ENCODE data around the gene ENO2.

ENO2 gene

DNA sequence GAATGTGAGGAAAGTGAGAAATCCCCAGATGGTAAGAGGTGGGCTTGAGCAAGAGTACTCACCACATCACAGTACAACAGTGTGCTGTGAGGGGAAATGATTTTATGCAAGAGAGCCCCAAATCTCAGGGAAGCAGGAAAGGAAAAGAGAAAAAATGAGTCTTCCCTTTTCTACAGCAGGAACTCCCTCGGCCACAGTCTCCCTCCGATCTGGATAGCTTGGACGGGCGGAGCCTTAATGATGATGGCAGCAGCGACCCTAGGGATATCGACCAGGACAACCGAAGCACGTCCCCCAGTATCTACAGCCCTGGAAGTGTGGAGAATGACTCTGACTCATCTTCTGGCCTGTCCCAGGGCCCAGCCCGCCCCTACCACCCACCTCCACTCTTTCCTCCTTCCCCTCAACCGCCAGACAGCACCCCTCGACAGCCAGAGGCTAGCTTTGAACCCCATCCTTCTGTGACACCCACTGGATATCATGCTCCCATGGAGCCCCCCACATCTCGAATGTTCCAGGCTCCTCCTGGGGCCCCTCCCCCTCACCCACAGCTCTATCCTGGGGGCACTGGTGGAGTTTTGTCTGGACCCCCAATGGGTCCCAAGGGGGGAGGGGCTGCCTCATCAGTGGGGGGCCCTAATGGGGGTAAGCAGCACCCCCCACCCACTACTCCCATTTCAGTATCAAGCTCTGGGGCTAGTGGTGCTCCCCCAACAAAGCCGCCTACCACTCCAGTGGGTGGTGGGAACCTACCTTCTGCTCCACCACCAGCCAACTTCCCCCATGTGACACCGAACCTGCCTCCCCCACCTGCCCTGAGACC lies 21.2 kb downstream of the ENO2 start:
- DNase-seq = no peak

- DNase-seq = no peak
These were observed 21.8 kb downstream of the ENO2 start for GRCh38 chr12:6936194-6936635.

GRCh38 chr12:6936636-6937480 lies 22.5 kb downstream of the ENO2 start:
- DNase-seq = peak; percentile 72

GRCh38 chr12:6937481-6938352 lies 23.3 kb downstream of the ENO2 start:
- peak; percentile 95 for DNase-seq

DNA sequence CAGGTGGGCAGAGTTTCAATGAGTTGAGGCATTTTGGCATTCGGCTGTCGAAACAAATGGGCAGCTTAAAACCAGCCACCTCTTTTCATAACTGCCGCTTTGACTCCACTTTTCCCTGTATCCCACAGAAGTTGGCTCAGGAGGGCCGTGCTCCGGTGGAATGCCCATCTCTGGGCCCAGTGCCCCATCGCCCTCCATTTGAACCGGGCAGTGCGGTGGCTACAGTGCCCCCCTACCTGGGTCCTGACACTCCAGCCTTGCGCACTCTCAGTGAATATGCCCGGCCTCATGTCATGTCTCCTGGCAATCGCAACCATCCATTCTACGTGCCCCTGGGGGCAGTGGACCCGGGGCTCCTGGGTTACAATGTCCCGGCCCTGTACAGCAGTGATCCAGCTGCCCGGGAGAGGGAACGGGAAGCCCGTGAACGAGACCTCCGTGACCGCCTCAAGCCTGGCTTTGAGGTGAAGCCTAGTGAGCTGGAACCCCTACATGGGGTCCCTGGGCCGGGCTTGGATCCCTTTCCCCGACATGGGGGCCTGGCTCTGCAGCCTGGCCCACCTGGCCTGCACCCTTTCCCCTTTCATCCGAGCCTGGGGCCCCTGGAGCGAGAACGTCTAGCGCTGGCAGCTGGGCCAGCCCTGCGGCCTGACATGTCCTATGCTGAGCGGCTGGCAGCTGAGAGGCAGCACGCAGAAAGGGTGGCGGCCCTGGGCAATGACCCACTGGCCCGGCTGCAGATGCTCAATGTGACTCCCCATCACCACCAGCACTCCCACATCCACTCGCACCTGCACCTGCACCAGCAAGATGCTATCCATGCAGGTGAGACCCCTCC lies 24.2 kb downstream of the ENO2 start:
- DNase-seq = peak; percentile 49

DNA sequence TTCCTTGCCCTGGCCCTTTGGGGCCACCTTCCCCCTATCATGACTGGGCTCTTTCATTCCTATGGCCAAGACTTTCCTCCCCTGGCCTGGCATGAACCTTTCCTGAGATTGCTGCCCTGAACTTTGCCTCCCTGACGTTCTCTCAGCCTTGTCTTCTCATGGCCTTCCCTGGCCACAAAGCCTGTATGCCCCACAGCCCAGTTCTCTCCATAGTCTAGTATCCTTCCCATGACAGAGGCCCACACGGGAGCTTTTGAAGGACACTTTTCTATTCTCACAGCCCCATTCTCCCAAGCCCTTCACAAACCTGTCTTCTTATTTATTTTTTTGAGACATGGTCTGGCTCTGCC lies 24.8 kb downstream of the ENO2 start:
- no peak for DNase-seq

GRCh38 chr12:6941267-6941666 lies 26.9 kb downstream of the ENO2 start:
- no peak for DNase-seq

GRCh38 chr12:6941782-6942181 lies 27.4 kb downstream of the ENO2 start:
- no peak for DNase-seq

DNA sequence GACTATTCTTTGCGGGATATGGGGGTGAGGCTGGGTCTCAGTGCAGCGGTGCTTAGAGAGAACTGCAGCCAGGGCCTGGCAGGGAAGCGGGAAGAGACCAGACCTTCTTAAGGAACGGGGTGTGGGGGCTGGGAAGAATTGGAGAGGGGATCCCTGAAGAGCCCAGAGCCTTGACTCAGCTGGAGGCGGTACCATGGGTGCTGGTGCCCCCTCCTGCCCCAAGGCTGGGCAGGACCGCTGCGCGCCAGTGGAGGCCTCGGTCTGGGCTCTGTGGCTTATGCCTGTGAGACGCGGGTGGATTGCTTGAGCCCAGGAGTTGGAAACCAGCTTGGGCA lies 27.9 kb downstream of the ENO2 start:
- no peak for DNase-seq

- DNase-seq = peak; percentile 88
These were observed 29.0 kb downstream of the ENO2 start for GRCh38 chr12:6943389-6943721.

GRCh38 chr12:6943722-6944380 lies 29.5 kb downstream of the ENO2 start, which contains the start of the genes C12orf57 and RNU7-1:
TSS of gene C12orf57 (plus strand) at chr12:6944022. CDS start at chr12:6944122, 100 bp downstream.
TSS of gene RNU7-1 (plus strand) at chr12:6943816.
- peak; percentile 92 for DNase-seq

DNA sequence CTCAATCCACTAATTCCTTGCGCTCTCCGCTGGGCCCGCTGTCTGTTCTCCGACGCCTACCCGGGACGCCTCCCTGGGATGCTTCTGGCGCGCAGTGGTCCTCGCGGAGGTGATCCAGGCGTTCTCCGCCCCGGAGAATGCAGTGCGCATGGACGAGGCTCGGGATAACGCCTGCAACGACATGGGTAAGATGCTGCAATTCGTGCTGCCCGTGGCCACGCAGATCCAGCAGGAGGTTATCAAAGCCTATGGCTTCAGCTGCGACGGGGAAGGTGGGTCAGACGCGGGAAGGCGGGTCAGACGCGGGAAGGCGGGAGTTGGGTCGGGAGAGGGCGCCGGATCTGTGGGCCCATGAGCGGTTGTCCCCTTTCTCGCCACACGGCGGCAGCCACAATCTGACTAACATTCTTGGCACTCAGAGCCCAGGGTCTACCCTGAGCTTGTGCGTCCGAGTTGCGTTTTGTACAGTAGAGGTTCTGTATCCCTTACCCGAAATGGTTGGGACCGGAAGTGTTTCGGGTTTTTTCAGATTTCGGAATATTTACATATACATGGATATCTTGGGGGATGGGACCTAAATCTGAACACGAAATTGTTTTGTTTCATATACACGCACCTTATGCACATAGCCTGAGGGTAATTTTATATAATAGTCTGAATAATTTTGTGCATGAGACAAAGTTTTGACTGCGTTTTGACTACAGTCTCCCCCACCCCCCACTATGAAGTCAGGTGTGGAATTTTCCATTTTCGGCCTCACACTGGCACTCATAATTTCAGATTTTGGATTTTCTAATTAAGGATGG lies 30.2 kb downstream of the ENO2 start:
- peak; percentile 97 for DNase-seq

- no peak for DNase-seq
These were observed 31.2 kb downstream of the ENO2 start for GRCh38 chr12:6945613-6946012.

- peak; percentile 70 for DNase-seq
These were observed 31.9 kb downstream of the ENO2 start for GRCh38 chr12:6946033-6946919.

DNA sequence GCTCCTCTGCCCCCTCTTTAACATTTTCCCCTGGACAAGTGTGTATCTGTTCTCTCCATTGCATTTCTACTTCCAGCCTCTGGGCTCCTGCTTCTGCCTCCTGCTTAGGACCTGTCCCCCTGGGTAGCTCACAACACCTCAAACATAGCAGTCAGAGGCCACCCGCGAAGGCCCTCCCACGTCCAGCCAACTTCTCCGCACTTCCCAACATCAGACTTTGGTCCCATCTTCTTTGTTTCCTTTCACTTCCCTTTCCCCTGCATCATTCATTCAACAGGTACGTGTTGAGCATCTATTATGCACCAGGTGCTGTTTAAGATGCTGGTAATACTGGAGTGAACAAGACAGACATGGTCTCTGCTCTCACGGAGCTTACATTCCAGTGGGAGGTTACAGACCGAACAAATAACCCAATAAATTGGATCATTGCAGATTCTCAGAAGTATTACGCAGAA lies 32.6 kb downstream of the ENO2 start:
- no peak for DNase-seq

GRCh38 chr12:6947615-6948014 lies 33.2 kb downstream of the ENO2 start:
- peak; percentile 13 for DNase-seq

DNA sequence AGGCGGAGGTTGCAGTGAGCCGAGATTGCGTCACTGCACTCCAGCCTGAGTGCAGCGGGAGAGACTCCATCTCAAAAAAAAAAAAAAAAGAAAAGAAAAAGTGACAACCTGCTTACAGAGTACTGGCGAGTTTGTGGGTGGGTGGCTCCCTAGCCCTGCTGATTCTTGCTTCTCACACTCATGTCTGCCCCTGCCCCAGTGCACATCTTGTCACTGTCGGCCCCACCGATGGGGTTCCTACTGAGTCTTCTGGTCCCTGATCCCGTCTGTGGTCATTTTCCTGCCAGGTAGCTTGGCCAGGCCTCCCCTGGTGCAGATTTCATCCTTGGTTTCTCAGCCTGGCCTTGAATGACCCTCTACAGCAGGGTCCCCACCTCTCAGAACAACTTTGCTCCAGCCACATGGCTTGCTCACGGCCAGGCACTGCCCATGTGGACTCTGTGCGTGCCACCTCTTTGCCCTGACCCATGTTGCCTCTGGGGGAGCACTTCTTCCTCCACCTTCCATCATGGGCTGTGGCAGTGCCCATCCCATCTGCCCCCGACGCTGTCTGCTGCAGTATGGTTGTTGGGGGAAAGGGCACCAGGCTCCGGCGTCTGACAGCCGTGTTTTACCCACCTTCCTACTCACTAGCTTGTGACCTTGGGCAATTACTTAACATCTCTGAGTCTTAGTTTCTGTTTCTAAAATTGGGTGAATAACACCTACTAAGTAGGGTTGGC lies 34.7 kb downstream of the ENO2 start:
- DNase-seq = peak; percentile 18

DNA sequence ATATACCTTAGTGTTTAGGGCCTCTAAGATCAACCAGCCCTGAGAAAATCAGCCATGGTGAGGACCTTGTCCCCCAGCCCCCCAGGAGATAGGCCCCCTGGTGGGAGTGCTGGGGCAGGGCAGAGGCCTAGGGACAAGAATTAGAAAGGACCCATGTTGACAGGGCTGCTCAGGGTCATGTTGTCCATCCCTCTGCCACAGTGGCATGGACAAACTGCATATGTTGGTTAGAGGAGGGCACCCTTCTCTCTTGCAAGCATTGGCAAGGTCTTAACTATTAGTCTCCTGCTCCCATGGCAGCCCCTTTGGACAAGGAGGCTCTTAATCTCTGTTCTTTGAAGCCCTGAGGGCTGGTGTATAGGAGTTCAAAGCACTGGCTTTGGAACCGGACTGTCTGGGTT lies 36.0 kb downstream of the ENO2 start:
- DNase-seq = peak; percentile 12

Data from right hindlimb (tissue), 1 donor.